PC-3 (cell line): Measurements from ENCODE around the gene DGCR2. TPM values are rescaled to one million over a fixed set of nuclear protein-coding genes. Genes with fewer than 3 reads are reported as not detected.

Source experiments
- ATAC-seq: fragments of 200-7000 bp; cut with Tn5 transposase; 2 replicates; pipeline ENCODE4 v1.9.1; 2020; ENCODE audit warnings: mild to moderate bottlenecking, moderate library complexity
- BruUV-seq: library from RNA; stranded (reverse); fragments of 400-500 nt; replicated peaks from 2 replicates; lab custom pipeline; 2021; lab: Mats Ljungman, UMichigan
- CTCF ChIA-PET: fragments of 300-600 bp; sonication (Branson Sonifier 250); formaldehyde crosslinking; loops from one replicate; lab custom pipeline; 2022; ENCODE audit warnings: antibody characterized with exemption; lab: Charles Lee
- POLR2A ChIA-PET: fragments of 300-600 bp; sonication (Branson Sonifier 250); formaldehyde crosslinking; loops from one replicate; lab custom pipeline; 2022; ENCODE audit warnings: antibody characterized with exemption; ENCODE audit not compliant: unreplicated experiment; lab: Charles Lee
- DNase-seq: peaks from one replicate; pipeline ENCODE4 v3.0.0-alpha.2; 2015
- H2AFZ ChIP-seq: fragments of 300-600 bp; sonication (generic); 2 replicates; pipeline ENCODE4 v1.6.0; 2016; ENCODE audit warnings: antibody characterized with exemption, low read length
- H3F3A ChIP-seq: fragments of 300-600 bp; sonication (generic); one replicate; pipeline ENCODE4 v1.6.0; 2017; ENCODE audit warnings: antibody characterized with exemption, low read length, control low read depth, mild to moderate bottlenecking; ENCODE audit not compliant: unreplicated experiment
- H3K27ac ChIP-seq: fragments of 300-600 bp; sonication (generic); 2 replicates; pipeline ENCODE4 v1.5.1; 2016; ENCODE audit warnings: mild to moderate bottlenecking, low read length
- H3K27me3 ChIP-seq: fragments of 300-600 bp; sonication (generic); 2 replicates; pipeline ENCODE4 v1.6.1; 2016; ENCODE audit warnings: low read length, mixed read lengths
- H3K36me3 ChIP-seq: fragments of 300-600 bp; sonication (generic); 2 replicates; pipeline ENCODE4 v1.6.1; 2016; ENCODE audit warnings: low read depth, mixed run types, low read length, mixed read lengths
- H3K4me1 ChIP-seq: fragments of 300-600 bp; sonication (generic); 2 replicates; pipeline ENCODE4 v1.5.1; 2016; ENCODE audit warnings: low read length; ENCODE audit not compliant: insufficient read depth
- H3K4me2 ChIP-seq: fragments of 300-600 bp; sonication (generic); 2 replicates; pipeline ENCODE4 v1.6.0; 2016; ENCODE audit warnings: low read length
- H3K4me3 ChIP-seq: fragments of 300-600 bp; sonication (generic); 2 replicates; pipeline ENCODE4 v1.5.1; 2016; ENCODE audit warnings: mild to moderate bottlenecking, low read length, mixed read lengths
- H3K79me2 ChIP-seq: fragments of 300-600 bp; sonication (generic); 2 replicates; pipeline ENCODE4 v1.6.1; 2017; ENCODE audit warnings: low read length, mixed read lengths
- H3K9ac ChIP-seq: fragments of 300-600 bp; sonication (generic); 2 replicates; pipeline ENCODE4 v1.6.0; 2016; ENCODE audit warnings: mild to moderate bottlenecking, low read length
- H3K9me2 ChIP-seq: fragments of 300-600 bp; sonication (generic); replicated peaks from 2 replicates; pipeline ENCODE4 v1.6.1; 2016; ENCODE audit warnings: mixed run types, low read length, mixed read lengths
- H3K9me3 ChIP-seq: fragments of 300-600 bp; sonication (generic); 2 replicates; pipeline ENCODE4 v1.6.1; 2016; ENCODE audit warnings: low read length, mixed read lengths
- H4K20me1 ChIP-seq: fragments of 300-600 bp; sonication (generic); 2 replicates; pipeline ENCODE4 v1.6.1; 2016; ENCODE audit warnings: low read length, mixed read lengths
- CTCF ChIP-seq: fragments of 300-600 bp; sonication (generic); conservative IDR thresholded peaks from 2 replicates; pipeline ENCODE4 v1.5.1; 2017; ENCODE audit warnings: antibody characterized with exemption, low read depth, mild to moderate bottlenecking, low read length
- EZH2 ChIP-seq: fragments of 300-600 bp; sonication (generic); IDR thresholded peaks from one replicate; pipeline ENCODE4 v1.6.1; 2017; ENCODE audit warnings: antibody characterized with exemption, mild to moderate bottlenecking, low read length; ENCODE audit not compliant: unreplicated experiment
- EZH2phosphoT487 ChIP-seq: fragments of 300-600 bp; sonication (generic); IDR thresholded peaks from 2 replicates; pipeline ENCODE4 v1.6.1; 2018; ENCODE audit warnings: mild to moderate bottlenecking, antibody characterized with exemption, low read length, borderline replicate concordance
- intact Hi-C: fragments of 100-400 bp; cut with micrococcal nuclease; formaldehyde crosslinking; loops from 2 replicates; pipeline ENCODE4 v1.9.0; 2023
- total RNA-seq: library from RNA; depleted of rRNA; stranded (reverse); fragments of >200 nt; gene quantifications from 2 replicates; pipeline ENCODE4 v1.2.3, GENCODE V29; 2014

Gene DGCR2
- total RNA-seq, 1 experiment from 2014 or later: 36.1 TPM

- Histone ChIP-seq H3K9me2 (no peaks in the 10 kb centered on the region), H2AFZ (no peak overlapping the region), H3K4me3 (no peak overlapping the region), H3K4me2 (no peak overlapping the region), H3K9me3 (no peaks in the 10 kb centered on the region), H3K4me1 (no peaks in the 10 kb centered on the region), H3K27me3 (no peaks in the 10 kb centered on the region), H3K79me2 (no peaks in the 10 kb centered on the region), H4K20me1 (no peaks in the 10 kb centered on the region), H3K27ac (no peak overlapping the region), H3K36me3 (peaks cover 19% of the 10 kb centered on the region; the same call in 1 of the 2 replicates), H3F3A (no peaks in the 10 kb centered on the region), H3K9ac (no peak overlapping the region)
- ATAC-seq: no peak
- CTCF ChIA-PET: no interaction called here
- intact Hi-C loops: no loop called here
- no TSS peak for BruUV-seq
- no peak for DNase-seq
- POLR2A ChIA-PET: no interaction called here
- no peak for TF ChIP-seq EZH2
- no peak for TF ChIP-seq CTCF
- TF ChIP-seq EZH2phosphoT487: no peak
Observed at GRCh38 chr22:19046287-19046686, 75.9 kb downstream of the DGCR2 start.

GRCh38 chr22:19045094-19045493 lies 77.1 kb downstream of the DGCR2 start:
- no TSS peak for BruUV-seq
- Histone ChIP-seq H3K9me3 (no peaks in the 10 kb centered on the region), H3K9ac (no peak overlapping the region), H2AFZ (no peak overlapping the region), H3K27me3 (no peaks in the 10 kb centered on the region), H3K4me3 (no peak overlapping the region), H3K36me3 (peaks cover 19% of the 10 kb centered on the region; the same call in 1 of the 2 replicates), H3K79me2 (no peaks in the 10 kb centered on the region), H3F3A (no peaks in the 10 kb centered on the region), H4K20me1 (no peaks in the 10 kb centered on the region), H3K4me2 (no peak overlapping the region), H3K9me2 (no peaks in the 10 kb centered on the region), H3K27ac (no peak overlapping the region), H3K4me1 (no peaks in the 10 kb centered on the region)
- ATAC-seq: no peak; the same call in 1 of the 2 replicates
- intact Hi-C loops: no loop called here
- POLR2A ChIA-PET: no interaction called here
- DNase-seq: no peak
- TF ChIP-seq CTCF (no peak), EZH2 (no peak), EZH2phosphoT487 (no peak)
- CTCF ChIA-PET: no interaction called here

- H3K9me2 ChIP-seq: no peaks in the 10 kb centered on the region
- no peaks in the 10 kb centered on the region for H3F3A ChIP-seq
- H3K4me2 ChIP-seq: no peak overlapping the region
- no peaks in the 10 kb centered on the region for H3K4me1 ChIP-seq
- ATAC-seq (no peak), DNase-seq (no peak)
- intact Hi-C loops: no loop called here
- H4K20me1 ChIP-seq: no peaks in the 10 kb centered on the region
- ChIA-PET POLR2A (no interaction called here), CTCF (no interaction called here)
- no peaks in the 10 kb centered on the region for H3K79me2 ChIP-seq
- no peak overlapping the region for H3K9ac ChIP-seq
- no peak overlapping the region for H2AFZ ChIP-seq
- H3K4me3 ChIP-seq: no peak overlapping the region
- no TSS peak for BruUV-seq
- H3K9me3 ChIP-seq: no peaks in the 10 kb centered on the region
- H3K27me3 ChIP-seq: no peaks in the 10 kb centered on the region
- peaks cover 19% of the 10 kb centered on the region; the same call in 1 of the 2 replicates for H3K36me3 ChIP-seq
- no peak overlapping the region for H3K27ac ChIP-seq
- TF ChIP-seq EZH2 (no peak), CTCF (no peak), EZH2phosphoT487 (no peak)
Observed at GRCh38 chr22:19044381-19044780, 77.8 kb downstream of the DGCR2 start.
